Astrocyte (in vitro differentiated cells and primary cell): ENCODE data around the gene RALGAPA2.

ENCODE experiments used
- EZH2 ChIP-seq: IDR thresholded peaks from 2 replicates; pipeline ENCODE4 v1.6.1; 2012; ENCODE audit warnings: mild to moderate bottlenecking, low read length, inconsistent platforms; ENCODE audit not compliant: insufficient read depth
- TF ChIP-seq, protein P1 (sequence below): IDR thresholded peaks from 2 replicates; pipeline ENCODE4 v1.5.1; 2011; ENCODE audit warnings: low read depth, mild to moderate bottlenecking, inconsistent platforms, low read length, moderate library complexity; ENCODE audit not compliant: insufficient read depth

GRCh38 chr20:20571068-20571780, 141.2 kb downstream of the RALGAPA2 start:
- TF ChIP-seq, protein P1, sequence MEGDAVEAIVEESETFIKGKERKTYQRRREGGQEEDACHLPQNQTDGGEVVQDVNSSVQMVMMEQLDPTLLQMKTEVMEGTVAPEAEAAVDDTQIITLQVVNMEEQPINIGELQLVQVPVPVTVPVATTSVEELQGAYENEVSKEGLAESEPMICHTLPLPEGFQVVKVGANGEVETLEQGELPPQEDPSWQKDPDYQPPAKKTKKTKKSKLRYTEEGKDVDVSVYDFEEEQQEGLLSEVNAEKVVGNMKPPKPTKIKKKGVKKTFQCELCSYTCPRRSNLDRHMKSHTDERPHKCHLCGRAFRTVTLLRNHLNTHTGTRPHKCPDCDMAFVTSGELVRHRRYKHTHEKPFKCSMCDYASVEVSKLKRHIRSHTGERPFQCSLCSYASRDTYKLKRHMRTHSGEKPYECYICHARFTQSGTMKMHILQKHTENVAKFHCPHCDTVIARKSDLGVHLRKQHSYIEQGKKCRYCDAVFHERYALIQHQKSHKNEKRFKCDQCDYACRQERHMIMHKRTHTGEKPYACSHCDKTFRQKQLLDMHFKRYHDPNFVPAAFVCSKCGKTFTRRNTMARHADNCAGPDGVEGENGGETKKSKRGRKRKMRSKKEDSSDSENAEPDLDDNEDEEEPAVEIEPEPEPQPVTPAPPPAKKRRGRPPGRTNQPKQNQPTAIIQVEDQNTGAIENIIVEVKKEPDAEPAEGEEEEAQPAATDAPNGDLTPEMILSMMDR: no peak
- TF ChIP-seq EZH2: no peak
